NCI-H2227 treated with DMSO at 0.1 percent for 48 hours (cell line): ENCODE data around the gene GRIK5.
A peak's percentile ranks its signal among the peaks of the same experiment; 100 is the strongest.
"Not testable (repeated sequence)": the region's sequence is repeated elsewhere in the genome, so short reads cannot be mapped to it uniquely, and the experiment has no call there.

Experiments
- DNase-seq: peaks from one replicate; lab custom pipeline; 2025; lab: John Stamatoyannopoulos, UW

The GRIK5 gene

DNA sequence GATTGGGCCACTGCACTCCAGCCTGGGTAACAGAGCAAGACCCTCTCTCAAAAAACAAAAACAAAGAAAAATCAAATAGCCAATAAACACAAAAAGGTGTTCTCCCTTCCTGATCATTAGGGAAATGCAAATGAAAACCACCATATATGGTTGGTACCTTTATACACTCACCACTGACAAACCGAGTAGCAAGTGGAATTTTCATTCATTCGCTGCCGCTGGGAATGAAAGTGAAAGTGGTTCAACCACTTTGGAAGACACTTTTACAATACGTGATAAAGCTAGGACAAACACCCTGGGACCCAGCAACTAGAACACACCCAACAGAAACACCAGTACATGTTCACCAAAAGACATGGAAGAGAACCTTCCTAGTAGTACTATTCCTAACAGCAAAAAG, 21.0 kb downstream of the GRIK5 start:
- DNase-seq, result no peak

- DNase-seq, result no peak
Observed at GRCh38 chr19:42045575-42045974, 24.4 kb downstream of the GRIK5 start.

- DNase-seq, result no peak
Observed at GRCh38 chr19:42042455-42043170, 27.4 kb downstream of the GRIK5 start.

- DNase-seq, result not testable (repeated sequence)
Observed at GRCh38 chr19:42040491-42040890, 29.5 kb downstream of the GRIK5 start.

DNA sequence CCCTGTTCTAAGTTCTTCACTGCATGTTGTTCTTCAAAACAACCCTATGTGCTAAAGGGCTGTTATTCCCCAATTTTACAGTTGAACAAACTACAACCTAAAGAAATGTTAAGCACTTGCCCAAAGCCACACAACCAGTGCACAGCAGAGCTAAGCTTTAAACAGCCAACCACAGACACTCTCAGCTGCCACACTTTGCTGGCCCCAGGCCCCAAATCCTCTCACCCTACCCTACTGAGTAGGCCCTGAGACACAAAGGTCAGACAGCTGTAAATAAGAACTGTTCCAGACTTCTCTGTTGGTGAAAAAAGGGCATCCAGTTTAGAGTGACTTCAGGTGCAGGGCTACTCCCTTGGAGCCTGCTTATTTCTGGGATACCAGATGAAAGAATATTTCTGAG, 30.0 kb downstream of the GRIK5 start:
- DNase-seq, result no peak

DNA sequence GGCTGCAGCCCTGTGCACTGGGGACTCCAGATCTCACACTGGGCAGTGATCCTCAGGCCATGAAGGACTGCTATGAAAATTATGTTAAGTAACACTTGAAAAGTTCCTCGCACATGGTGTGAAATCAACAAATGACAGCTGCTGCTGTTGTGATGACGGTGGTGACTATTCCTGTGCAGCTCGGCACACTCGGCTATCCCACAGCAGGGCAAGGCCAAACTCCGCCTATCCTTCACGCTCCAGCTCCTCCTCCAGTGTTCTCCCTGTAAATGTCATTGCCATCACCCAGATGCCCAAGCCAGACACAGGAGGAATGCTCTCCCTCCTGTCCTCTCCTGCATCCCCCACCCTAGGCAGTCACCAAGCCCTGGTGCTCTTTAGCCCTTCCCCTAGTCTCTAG, 31.3 kb downstream of the GRIK5 start:
- no peak for DNase-seq

- DNase-seq, result no peak
Observed at GRCh38 chr19:42037649-42038048, 32.4 kb downstream of the GRIK5 start.

GRCh38 chr19:42034640-42035391, 35.2 kb downstream of the GRIK5 start:
- DNase-seq, result peak; percentile 91

DNA sequence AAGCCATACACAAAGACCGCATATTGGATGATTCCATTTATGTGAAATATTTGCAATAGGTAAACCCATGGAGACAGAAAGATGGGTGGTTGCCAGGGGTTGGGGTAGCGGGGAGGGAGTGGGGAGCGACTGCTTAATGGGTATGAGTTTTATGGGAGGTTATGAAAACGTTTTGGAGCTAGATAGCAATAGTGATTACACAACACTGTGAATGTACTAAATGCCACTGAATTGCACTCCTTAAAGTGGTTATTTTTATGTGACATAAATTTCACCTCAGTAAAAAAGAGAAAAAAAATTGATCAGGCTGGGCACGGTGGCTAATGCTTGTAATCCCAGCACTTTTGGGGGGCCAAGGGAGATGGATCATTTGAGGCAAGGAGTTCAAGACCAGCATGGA, 36.6 kb downstream of the GRIK5 start:
- DNase-seq, result no peak

DNA sequence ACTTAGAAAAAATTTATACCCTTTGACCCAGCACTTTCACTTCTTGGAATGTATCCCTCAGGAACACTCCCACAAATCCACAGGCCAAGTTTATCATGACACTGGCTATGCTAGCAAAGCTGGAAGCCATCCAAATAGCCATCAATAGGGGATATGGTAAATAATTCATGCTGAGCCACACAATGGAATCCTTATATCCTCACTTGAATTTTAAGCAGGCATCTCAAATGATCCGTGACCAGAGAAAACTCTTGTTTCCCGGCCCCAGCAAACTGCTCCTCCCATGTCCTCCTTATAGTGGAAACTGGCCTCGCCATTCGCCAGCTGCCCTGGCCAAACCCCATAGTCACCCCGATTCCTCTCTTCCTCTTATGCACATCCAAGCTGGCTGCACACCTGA, 37.6 kb downstream of the GRIK5 start:
- peak; percentile 93 for DNase-seq

GRCh38 chr19:42030645-42031440, 39.2 kb downstream of the GRIK5 start:
- DNase-seq, result no peak

GRCh38 chr19:42028304-42029216, 41.4 kb downstream of the GRIK5 start:
- peak; percentile 26 for DNase-seq

- no peak for DNase-seq
Observed at GRCh38 chr19:42024622-42025111, 45.3 kb downstream of the GRIK5 start.

DNA sequence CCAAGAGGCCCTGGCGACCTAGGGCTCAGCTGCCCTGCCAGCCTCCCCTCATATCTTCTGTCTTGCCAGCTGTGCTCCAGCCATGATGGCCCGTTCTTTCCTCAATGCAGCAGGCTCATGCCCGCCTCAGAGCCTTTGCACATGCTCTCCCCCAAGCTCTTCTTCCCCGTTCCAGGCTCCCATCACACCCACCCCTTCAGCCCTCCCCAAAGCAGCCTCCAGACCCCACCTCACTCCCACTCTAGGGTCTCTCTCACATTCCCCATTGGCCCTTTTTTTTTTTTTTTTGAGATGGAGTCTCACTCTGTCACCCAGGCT, 46.1 kb downstream of the GRIK5 start:
- DNase-seq, result no peak

DNA sequence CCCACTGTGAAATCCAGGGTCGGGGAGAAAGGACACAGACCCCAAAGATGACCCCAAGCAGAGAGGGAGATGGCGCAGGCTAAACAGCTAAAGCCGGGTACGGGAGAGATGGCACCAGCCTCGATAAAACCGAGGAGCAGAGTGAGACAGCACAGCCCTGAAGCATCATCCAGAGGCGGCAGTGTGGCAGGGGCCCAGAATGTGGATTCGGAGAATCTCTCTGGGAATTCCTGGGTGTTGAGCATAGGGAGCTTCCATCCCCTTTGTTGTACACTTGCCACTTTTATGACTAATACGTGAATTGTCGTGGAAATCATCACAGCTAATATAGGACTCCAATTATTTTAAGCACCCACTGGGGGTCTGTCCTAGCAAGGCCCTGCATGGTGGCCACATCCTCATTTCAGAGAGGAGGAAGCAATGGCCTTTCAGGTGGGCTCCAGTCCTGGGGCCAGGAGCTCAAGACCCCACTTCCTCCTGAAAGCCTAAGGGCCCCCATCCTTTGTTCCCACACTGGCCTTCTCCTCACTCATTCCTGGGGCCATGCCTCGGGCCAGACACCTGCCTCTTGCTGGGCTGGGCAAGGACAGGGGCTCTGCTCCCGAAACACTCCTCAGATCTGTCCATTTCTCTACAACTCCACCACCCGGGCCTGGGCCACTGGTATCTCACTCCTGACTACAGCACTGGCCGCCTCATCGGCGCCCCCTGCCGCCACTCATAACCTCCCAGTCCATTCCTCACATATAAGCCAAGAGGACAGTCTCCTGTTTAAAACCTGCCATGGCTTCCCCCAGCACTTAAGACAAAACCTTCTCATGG, 46.7 kb downstream of the GRIK5 start:
- DNase-seq, result peak; percentile 34

- no peak for DNase-seq
Observed at GRCh38 chr19:42022616-42023015, 47.4 kb downstream of the GRIK5 start.

DNA sequence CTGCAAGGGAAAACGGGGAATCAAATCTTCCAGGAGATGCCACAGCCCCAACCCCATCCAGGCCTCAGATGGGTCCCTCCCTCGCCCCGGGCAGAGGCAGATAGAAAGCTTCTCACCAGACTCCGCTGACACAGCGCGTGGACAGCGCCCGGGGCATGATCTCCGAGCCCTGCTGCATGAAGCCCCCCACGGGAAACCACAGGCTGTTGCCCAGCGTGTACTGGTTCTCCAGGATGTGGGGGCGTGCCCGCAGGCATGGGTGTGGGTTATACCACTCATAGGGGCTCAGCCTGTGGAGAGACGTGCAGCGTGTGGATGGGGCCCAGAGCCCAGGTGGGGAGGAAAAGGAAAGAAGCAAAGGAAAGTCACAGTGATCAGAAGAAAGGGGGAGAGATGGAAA, 48.8 kb downstream of the GRIK5 start:
- DNase-seq, result no peak

DNA sequence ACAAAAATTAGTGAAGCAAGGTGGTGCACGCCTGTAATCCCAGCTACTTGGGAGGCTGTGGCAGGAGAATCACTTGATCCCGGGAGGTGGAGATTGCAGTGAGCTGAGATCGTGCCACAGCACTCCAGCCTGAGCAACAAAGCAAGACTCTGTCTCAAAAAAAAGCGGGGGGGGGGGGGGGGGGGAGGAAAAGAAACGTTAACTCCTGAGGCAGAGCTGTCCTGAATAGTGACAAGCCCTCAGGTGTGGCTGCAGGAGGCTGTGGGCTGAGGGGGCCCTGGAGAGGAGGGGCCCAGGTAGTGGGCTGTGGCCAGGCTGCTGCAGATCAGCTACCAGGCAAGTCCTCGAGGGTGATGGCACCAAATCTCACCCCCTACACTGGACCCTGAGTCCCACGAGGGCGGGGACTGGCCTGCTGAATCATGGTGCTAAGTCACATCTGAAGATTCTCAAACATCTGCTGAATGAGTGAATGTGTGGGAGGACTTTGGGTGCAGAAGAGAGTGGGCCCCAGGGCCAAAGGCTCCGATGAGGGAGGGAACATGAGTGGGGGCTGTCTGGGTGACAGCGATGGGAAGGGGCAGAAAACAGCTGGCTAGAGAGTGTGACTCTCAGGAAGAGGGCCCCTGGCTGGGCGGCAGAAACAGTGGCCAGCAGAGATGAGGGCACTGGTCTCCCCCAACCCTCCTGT, 51.4 kb downstream of the GRIK5 start:
- no peak for DNase-seq

DNA sequence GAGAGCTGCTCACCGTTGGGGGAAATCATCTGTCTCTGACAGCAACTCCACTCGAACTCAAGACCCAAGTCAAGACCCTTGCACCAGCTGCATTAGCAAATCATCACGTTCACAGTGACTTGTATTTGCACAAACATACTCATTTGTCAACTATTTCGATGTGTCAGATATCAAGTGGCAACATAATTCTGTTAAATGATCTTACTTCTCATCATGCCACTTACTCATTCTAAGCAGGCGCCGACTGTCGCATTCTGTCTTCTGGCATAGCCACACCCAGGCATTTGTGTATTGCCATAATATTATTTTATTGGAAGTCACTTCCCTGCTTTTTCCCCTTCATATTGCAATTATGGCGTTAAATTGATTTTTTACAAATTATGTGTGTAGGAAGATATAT, 53.0 kb downstream of the GRIK5 start:
- no peak for DNase-seq

GRCh38 chr19:42012747-42013146, 57.3 kb downstream of the GRIK5 start:
- not testable (repeated sequence) for DNase-seq
